ENCODE data around the gene KRTAP10-12. TPM values are rescaled to one million over a fixed set of nuclear protein-coding genes. Genes with fewer than 3 reads are reported as not detected.
"Not testable (repeated sequence)": the region's sequence is repeated elsewhere in the genome, so short reads cannot be mapped to it uniquely, and the experiment has no call there.

KRTAP10-12 gene
- total RNA-seq, 1 donor from 2014 or later = not detected

DNA sequence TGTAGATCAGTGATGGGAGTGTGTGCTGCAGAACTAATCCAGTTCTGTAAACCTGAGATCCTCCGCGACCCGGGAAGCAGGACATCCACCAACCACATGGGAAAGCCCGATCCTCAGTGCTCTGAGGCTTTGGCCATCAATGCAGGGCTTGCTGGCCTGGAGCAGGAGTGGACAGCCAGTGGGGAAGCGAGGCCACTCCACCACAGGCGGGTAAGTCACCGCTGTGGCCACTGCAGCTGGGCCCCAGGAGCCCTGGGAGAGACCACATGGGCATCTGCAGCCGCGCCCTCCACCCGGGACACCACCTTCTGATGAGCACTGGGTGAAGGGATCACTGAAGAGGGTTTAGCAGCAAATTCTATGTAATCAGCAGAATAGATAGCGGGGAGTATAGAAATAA, 15.8 kb upstream of the KRTAP10-12 start:
- Histone ChIP-seq H3K9me3 (no peaks in the 10 kb centered on the region), H3K27ac (no peak overlapping the region), H3K4me1 (no peaks in the 10 kb centered on the region), H3K27me3 (no peaks in the 10 kb centered on the region), H3K36me3 (no peaks in the 10 kb centered on the region), H3K4me3 (no peak overlapping the region)
- peak in 1 of 2 donors; percentile 45 for DNase-seq (ENCODE audit: low spot score in 2 of 2)
- intact Hi-C loops (cut with DNase I) = loop anchor here (10.0 kb wide), 1 partner anchor 276 kb away; no protein-coding TSS in a partner anchor
- TF ChIP-seq, protein P1, sequence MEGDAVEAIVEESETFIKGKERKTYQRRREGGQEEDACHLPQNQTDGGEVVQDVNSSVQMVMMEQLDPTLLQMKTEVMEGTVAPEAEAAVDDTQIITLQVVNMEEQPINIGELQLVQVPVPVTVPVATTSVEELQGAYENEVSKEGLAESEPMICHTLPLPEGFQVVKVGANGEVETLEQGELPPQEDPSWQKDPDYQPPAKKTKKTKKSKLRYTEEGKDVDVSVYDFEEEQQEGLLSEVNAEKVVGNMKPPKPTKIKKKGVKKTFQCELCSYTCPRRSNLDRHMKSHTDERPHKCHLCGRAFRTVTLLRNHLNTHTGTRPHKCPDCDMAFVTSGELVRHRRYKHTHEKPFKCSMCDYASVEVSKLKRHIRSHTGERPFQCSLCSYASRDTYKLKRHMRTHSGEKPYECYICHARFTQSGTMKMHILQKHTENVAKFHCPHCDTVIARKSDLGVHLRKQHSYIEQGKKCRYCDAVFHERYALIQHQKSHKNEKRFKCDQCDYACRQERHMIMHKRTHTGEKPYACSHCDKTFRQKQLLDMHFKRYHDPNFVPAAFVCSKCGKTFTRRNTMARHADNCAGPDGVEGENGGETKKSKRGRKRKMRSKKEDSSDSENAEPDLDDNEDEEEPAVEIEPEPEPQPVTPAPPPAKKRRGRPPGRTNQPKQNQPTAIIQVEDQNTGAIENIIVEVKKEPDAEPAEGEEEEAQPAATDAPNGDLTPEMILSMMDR (IDR thresholded peaks at IDR 0.05) = no peak

DNA sequence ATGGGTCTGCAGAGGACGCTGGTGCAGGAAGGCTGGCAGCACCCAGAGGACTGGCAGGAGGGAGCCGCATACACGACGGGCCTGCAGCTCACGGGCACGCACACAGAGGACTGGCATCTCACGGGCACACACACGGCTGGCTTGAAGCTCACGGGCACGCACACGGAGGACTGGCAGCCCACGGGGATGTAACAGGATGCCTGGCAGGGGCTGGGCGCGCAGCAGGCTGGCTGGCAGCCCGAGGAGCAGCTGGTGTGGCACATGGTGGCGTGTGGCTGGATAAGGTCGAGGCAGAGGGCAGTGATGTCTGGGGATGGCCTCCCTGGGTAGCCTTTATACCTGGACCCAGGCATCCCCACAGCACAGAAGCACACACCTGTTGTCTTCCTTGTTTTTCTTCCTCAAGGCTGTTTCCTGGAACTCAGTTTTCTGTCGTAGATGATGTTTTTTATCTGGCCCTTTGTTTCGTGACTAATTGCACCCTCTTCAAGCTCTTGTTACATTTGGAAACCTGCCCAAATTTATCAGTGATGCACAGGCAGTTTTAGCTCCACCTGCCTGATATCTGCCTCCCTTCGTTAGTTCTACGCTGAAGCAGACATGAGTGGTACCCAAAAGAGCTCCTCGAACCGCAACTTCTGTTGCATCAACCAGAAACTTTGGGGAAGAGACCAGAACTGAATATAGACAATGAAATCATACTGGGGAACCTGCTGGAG, 15.0 kb upstream of the KRTAP10-12 start, which contains the start of gene KRTAP12-1:
Gene KRTAP12-1 (minus strand): TSS at position 303 of the 719 bp plus-strand sequence. CDS start 40 bp downstream, at position 263.
- intact Hi-C loops (cut with DNase I) = loop anchor here (10.0 kb wide), 1 partner anchor 277 kb away; no protein-coding TSS in a partner anchor
- Histone ChIP-seq H3K27me3 (no peaks in the 10 kb centered on the region), H3K9me3 (no peaks in the 10 kb centered on the region), H3K4me3 (no peak within 1 kb of the TSS), H3K36me3 (no peaks in the 10 kb centered on the region), H3K27ac (no peak within 1 kb of the TSS), H3K4me1 (no peaks in the 10 kb centered on the region)
- DNase-seq (ENCODE audit: low spot score in 2 of 2) = peak in 1 of 2 donors; percentile 58
- TF ChIP-seq, protein P1 (IDR thresholded peaks at IDR 0.05) = no peak

DNA sequence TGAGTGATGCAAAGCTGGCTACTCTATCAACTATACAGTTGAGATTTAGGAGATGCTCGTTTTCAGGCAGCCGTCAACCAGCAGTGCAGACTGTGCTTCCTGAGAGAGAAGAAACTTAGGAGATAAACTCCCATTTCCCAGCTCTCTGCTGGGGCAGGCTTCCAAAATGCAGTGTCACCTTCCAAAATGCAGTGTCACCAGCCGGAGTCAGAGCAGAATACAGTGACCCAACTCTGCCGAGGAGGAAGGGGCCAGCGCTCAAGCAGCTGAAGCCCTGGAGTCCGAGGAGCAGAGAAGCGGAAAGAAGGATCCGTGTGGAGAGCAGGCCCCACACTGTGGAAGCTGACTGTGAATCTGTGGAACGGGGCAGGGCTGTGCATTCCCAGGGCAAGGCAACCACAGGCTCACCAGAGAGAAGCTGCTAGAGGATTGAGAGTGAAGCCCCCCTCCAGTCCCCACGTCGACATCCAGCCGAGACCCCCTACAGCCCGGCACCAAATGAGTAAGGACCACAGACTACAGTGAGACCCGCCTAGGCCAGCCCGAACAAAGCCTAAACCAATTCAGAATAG, 14.3 kb upstream of the KRTAP10-12 start:
- H3K9me3 ChIP-seq = no peaks in the 10 kb centered on the region
- H3K36me3 ChIP-seq = no peaks in the 10 kb centered on the region
- DNase-seq (ENCODE audit: low spot score in 2 of 2) = peak in 1 of 2 donors; percentile 9
- no peaks in the 10 kb centered on the region for H3K27me3 ChIP-seq
- no peak overlapping the region for H3K27ac ChIP-seq
- H3K4me1 ChIP-seq = no peaks in the 10 kb centered on the region
- intact Hi-C loops (cut with DNase I) = loop anchor here (10.0 kb wide), 1 partner anchor 278 kb away; no protein-coding TSS in a partner anchor
- TF ChIP-seq, protein P1 (IDR thresholded peaks at IDR 0.05) = no peak
- H3K4me3 ChIP-seq = no peak overlapping the region

DNA sequence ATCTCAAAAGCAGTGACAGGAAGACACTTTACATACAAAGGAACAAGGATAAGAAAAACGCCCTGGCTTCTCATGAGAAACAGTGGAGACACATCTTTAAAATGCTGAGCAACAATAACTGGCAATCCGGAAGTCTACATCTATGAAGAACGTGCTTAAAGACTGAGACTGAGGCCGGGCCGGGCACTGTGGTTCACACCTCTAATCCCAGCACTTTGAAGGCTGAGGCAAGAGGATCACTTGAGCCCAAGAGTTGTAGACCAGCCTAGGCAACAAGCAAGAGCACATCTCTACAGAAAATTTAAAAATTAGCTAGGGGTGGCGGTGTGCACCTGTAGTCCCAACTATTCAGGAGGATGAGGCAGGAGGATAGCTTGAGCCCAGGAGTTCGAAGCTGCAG, 12.9 kb upstream of the KRTAP10-12 start:
- H3K4me1 ChIP-seq = no peaks in the 10 kb centered on the region
- H3K27me3 ChIP-seq = no peaks in the 10 kb centered on the region
- no peaks in the 10 kb centered on the region for H3K9me3 ChIP-seq
- no peak overlapping the region for H3K27ac ChIP-seq
- intact Hi-C loops (cut with DNase I) = loop anchor here (10.0 kb wide), 1 partner anchor 279 kb away; no protein-coding TSS in a partner anchor
- H3K4me3 ChIP-seq = no peak overlapping the region
- DNase-seq (ENCODE audit: low spot score in 2 of 2) = peak in 1 of 2 donors; percentile 11
- TF ChIP-seq, protein P1 (IDR thresholded peaks at IDR 0.05) = no peak
- H3K36me3 ChIP-seq = no peaks in the 10 kb centered on the region

DNA sequence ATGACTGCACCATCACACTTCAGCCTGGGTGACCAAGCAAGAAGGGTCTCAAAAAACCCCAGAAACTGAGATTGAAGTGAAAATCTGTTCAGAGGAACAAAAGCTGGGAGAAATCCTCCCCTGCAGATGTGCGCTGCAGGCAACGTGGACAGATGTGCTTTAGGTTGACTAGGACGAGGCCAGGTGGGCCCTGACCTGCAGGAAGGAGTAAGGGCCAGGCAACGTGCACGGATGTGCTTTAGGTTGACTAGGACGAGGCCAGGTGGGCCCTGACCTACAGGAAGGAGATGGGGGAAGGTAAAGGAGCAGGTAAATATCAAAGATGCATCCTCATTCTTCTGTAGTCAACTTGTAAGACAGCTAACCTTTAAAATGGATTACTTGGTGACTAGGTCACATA, 12.5 kb upstream of the KRTAP10-12 start:
- intact Hi-C loops (cut with DNase I) = loop anchor here (10.0 kb wide), 1 partner anchor 280 kb away; no protein-coding TSS in a partner anchor
- H3K27ac ChIP-seq = no peak overlapping the region
- TF ChIP-seq, protein P1 (IDR thresholded peaks at IDR 0.05) = no peak
- no peak overlapping the region for H3K4me3 ChIP-seq
- no peaks in the 10 kb centered on the region for H3K27me3 ChIP-seq
- no peak for DNase-seq (ENCODE audit: low spot score in 2 of 2)
- H3K36me3 ChIP-seq = no peaks in the 10 kb centered on the region
- no peaks in the 10 kb centered on the region for H3K4me1 ChIP-seq
- no peaks in the 10 kb centered on the region for H3K9me3 ChIP-seq

DNA sequence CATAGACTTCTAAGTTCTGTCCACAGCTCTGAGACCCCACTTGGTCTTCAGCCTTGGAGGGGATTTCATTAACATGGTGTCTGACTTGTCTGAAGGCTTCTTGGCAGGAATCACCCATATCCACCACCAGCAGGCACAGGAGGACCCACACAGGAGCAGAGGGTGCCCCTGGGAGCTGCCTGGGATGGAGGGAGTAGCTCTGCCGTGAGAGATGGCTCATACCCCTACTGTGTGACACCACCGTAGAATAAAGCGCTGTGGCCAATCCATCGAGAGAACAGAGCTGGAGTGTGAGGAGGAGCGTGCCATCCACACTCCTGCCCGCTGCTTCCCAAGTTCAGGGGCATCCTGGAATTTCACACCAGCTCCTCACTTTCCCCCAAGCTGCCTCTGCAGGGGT, 11.9 kb upstream of the KRTAP10-12 start:
- intact Hi-C loops (cut with DNase I) = loop anchor here (10.0 kb wide), 1 partner anchor 280 kb away; no protein-coding TSS in a partner anchor
- H3K36me3 ChIP-seq, H3K27ac ChIP-seq, H3K27me3 ChIP-seq, H3K4me1 ChIP-seq, H3K4me3 ChIP-seq, H3K9me3 ChIP-seq: not testable (repeated sequence)
- peak in 1 of 2 donors; percentile 42 for DNase-seq (ENCODE audit: low spot score in 2 of 2)
